Activated naive CD8-positive, alpha-beta T cell treated with anti-CD3 and anti-CD28 coated beads for 36 hours (primary cell): ENCODE results near the gene CYB561D1. TPM values are rescaled to one million over a fixed set of nuclear protein-coding genes. Genes with fewer than 3 reads are reported as not detected.

Source experiments
- DNase-seq: peaks from one replicate; pipeline ENCODE4 v3.0.0; 2021
- H3K27ac Mint-ChIP-seq: one replicate; pipeline ENCODE4 v1.8.0; 2022; ENCODE audit warnings: mild to moderate bottlenecking, moderate library complexity, mixed read lengths
- H3K27me3 Mint-ChIP-seq: one replicate; pipeline ENCODE4 v1.8.0; 2022; ENCODE audit warnings: mild to moderate bottlenecking, mixed read lengths
- H3K36me3 Mint-ChIP-seq: one replicate; pipeline ENCODE4 v1.8.0; 2021; ENCODE audit warnings: mild to moderate bottlenecking, mixed read lengths
- H3K4me1 Mint-ChIP-seq: one replicate; pipeline ENCODE4 v1.8.0; 2021; ENCODE audit warnings: mixed read lengths
- H3K4me3 Mint-ChIP-seq: one replicate; pipeline ENCODE4 v1.8.0; 2022; ENCODE audit warnings: mild to moderate bottlenecking, moderate library complexity, mixed read lengths
- H3K9me3 Mint-ChIP-seq: one replicate; pipeline ENCODE4 v1.8.0; 2022; ENCODE audit warnings: mixed read lengths
- total RNA-seq, 2 experiments: library from RNA; stranded (reverse); gene quantifications; one replicate each; pipeline ENCODE4 v1.2.3, GENCODE V29; 2021

CYB561D1 gene
- total RNA-seq, 2 experiments from 2014 or later = 6.3 to 8.1 TPM

DNA sequence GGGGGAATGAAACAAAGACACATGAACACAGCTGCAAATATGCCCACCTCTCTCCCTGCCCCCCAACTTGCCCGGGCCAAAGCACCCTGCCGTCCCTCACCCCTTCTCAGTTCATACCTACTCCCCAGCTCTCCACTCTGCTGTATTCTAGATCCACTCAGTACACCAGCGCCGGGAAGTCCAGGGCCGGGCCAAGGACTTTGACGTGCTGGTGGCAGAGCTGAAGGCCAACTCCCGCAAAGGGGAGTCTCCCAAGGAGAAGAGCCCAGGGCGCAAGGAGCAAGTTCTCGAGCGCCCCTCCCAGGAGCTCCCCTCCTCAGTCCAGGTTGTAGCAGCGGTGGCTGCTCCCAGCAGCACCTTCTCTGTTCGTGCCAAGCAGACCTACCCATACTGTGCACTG, 5.2 kb upstream of the CYB561D1 start:
- Mint-ChIP-seq H3K4me3 (no peak overlapping the region), H3K9me3 (no peaks in the 10 kb centered on the region), H3K4me1 (peaks cover 14% of the 10 kb centered on the region), H3K27ac (no peak overlapping the region), H3K36me3 (peaks cover 12% of the 10 kb centered on the region), H3K27me3 (no peaks in the 10 kb centered on the region)
- DNase-seq = no peak

DNA sequence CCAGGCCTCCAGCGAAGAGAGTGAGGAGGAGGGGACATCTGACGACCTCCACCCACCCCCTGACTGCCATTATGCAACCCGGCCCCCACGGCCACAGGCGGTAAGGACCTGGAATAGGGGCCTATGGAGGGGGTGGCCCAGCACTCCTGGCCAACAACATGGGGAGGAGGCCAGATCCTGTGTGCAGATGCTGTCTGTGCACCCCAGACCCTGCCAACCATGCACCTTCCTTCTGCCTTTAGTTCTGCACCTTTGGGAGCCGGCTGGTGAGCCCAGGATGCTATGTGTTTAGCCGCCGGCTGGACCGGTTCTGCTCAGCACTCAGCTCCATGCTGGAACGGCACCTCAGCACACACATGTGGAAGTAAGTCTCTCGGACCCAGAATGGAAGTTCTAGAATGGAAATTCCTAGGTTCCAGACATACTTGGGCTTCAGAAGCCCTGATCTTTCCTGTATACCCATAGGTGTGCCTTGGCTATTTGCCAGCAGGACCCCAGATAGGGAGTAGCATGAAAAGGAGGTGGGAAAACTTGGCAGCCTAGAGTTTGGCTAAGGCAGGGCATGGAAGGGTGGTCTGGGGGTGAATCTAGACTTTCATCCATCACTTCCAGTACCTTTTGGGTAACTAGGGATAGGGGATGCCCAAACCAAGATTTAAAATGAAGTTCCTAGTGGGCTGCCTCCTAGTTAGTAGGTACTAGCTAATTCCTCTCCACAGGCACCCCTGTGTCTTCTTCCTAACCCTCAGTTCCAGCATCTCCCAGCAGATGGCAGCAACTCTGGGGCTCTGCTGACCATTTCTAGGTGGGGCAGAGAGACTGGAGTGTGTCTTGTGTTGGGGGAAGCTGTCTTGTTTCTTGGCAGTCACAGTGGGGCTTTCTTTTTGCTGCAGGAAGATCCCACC, 3.6 kb upstream of the CYB561D1 start:
- H3K9me3 Mint-ChIP-seq = no peaks in the 10 kb centered on the region
- H3K36me3 Mint-ChIP-seq = peaks cover 6% of the 10 kb centered on the region

DNA sequence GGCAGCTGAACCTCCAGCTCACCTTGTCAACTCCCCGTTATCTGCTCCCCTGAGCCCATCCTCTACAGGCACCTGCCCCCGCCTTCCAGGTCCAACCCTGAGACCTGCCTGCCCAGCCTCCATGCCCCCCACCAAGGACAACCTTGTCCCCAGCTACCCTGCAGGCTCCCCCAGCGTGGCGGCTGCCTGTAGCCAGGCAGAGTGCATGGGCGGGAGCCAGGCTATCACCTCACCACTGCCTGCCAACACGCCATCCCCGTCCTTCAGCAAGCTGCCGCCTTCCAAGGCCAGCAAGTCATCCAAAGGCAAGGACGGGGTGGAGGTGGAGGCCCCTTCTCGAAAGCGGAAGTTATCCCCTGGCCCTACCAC, 3.0 kb upstream of the CYB561D1 start:
- Mint-ChIP-seq H3K27ac (no peak overlapping the region), H3K9me3 (no peaks in the 10 kb centered on the region), H3K4me3 (no peak overlapping the region)

More for the DNA sequence above, 3.6 kb upstream of the CYB561D1 start:
- H3K4me1 Mint-ChIP-seq = peaks cover 14% of the 10 kb centered on the region
- no peaks in the 10 kb centered on the region for H3K27me3 Mint-ChIP-seq
- no peak overlapping the region for H3K27ac Mint-ChIP-seq
- H3K4me3 Mint-ChIP-seq = no peak overlapping the region
- peak; percentile 63 for DNase-seq

DNA sequence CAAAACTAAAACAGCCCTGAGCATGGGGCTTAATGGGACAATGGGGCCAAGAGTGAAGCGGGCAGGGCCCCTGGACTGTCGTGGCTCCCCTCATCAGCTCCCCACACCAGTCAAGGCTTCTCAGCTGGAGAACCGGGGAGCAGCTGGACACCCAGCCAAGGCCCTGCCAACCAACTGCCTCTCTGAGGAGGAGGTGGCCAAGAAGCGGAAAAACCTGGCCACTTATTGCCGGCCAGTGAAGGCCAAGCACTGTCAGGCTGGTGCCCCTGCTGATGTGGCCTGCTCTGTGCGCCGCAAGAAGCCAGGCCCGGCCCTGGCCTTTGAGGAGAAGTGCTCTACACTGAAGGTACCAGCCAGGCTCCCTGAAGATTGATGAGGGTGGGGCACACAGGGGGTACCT, 2.5 kb upstream of the CYB561D1 start:
- H3K27me3 Mint-ChIP-seq = no peaks in the 10 kb centered on the region
- peaks cover 22% of the 10 kb centered on the region for H3K4me1 Mint-ChIP-seq
- no peak overlapping the region for H3K4me3 Mint-ChIP-seq
- H3K27ac Mint-ChIP-seq = no peak overlapping the region
- DNase-seq = no peak
- H3K36me3 Mint-ChIP-seq = peaks cover 6% of the 10 kb centered on the region
- no peaks in the 10 kb centered on the region for H3K9me3 Mint-ChIP-seq

More for the DNA sequence above, 3.0 kb upstream of the CYB561D1 start:
- no peak for DNase-seq
- peaks cover 6% of the 10 kb centered on the region for H3K36me3 Mint-ChIP-seq
- no peaks in the 10 kb centered on the region for H3K27me3 Mint-ChIP-seq
- peaks cover 18% of the 10 kb centered on the region for H3K4me1 Mint-ChIP-seq

DNA sequence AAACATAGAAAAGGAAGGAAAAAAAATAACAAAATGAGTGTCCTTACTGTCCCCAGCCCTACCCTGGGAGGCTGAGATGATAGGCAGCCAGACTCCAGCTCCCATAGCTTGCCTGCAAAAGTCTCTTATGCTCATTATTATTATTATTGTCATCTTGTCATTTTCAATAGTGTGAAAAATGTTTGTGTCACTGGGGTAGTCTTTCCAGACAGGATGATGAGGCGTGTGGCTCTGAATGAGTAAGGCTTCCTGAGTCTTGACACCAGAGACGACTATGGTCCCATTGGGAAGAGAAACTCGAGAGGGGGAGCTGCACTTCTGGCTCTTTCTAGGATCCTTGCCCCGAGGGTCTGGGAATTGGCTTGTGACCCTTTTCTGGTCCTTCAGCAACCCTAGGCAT, 1.1 kb upstream of the CYB561D1 start:
- Mint-ChIP-seq H3K9me3 (no peaks in the 10 kb centered on the region), H3K36me3 (peaks cover 2% of the 10 kb centered on the region), H3K4me1 (peaks cover 29% of the 10 kb centered on the region), H3K4me3 (no peak overlapping the region), H3K27me3 (no peaks in the 10 kb centered on the region), H3K27ac (no peak overlapping the region)
- DNase-seq = no peak

DNA sequence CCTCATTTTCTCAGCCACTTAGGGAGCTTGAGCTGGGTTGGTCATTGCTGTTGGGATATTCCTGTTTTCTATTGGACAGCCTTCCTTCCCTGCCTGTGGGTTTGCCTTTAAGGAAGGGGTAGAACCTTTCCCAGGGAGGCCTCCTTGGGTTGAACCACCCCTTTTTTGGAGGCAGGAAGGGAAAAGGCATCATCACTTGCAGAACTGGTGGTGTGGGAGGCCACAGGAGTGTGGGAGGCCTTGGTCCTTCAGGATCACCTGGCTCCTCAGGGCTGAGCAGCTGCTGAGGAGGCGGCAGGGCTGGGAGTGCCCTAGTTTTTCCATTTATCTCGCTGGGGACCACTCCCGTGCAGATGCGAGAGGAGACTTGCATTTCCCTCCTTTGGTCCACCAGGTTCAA, 667 bp upstream of the CYB561D1 start:
- no peak for DNase-seq
- Mint-ChIP-seq H3K9me3 (no peaks in the 10 kb centered on the region), H3K27me3 (no peaks in the 10 kb centered on the region), H3K4me1 (peaks cover 34% of the 10 kb centered on the region), H3K4me3 (peak overlapping the region; percentile 97), H3K27ac (no peak overlapping the region), H3K36me3 (no peaks in the 10 kb centered on the region)

DNA sequence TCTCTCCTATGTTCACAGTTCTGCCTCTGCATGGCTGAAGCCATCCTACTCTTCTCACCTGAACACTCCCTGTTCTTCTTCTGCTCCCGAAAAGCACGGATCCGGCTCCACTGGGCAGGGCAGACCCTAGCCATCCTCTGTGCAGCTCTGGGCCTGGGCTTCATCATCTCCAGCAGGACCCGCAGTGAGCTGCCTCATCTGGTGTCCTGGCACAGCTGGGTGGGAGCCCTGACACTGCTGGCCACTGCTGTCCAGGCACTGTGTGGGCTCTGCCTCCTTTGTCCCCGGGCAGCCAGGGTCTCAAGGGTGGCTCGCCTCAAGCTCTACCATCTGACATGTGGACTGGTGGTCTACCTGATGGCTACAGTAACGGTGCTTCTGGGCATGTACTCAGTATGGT, 1.8 kb downstream of the CYB561D1 start:
- H3K27ac Mint-ChIP-seq = no peak overlapping the region
- no peaks in the 10 kb centered on the region for H3K27me3 Mint-ChIP-seq
- no peak for DNase-seq
- H3K4me1 Mint-ChIP-seq = peaks cover 56% of the 10 kb centered on the region
- no peaks in the 10 kb centered on the region for H3K36me3 Mint-ChIP-seq
- H3K4me3 Mint-ChIP-seq = peak overlapping the region; percentile 97
- H3K9me3 Mint-ChIP-seq = no peaks in the 10 kb centered on the region

DNA sequence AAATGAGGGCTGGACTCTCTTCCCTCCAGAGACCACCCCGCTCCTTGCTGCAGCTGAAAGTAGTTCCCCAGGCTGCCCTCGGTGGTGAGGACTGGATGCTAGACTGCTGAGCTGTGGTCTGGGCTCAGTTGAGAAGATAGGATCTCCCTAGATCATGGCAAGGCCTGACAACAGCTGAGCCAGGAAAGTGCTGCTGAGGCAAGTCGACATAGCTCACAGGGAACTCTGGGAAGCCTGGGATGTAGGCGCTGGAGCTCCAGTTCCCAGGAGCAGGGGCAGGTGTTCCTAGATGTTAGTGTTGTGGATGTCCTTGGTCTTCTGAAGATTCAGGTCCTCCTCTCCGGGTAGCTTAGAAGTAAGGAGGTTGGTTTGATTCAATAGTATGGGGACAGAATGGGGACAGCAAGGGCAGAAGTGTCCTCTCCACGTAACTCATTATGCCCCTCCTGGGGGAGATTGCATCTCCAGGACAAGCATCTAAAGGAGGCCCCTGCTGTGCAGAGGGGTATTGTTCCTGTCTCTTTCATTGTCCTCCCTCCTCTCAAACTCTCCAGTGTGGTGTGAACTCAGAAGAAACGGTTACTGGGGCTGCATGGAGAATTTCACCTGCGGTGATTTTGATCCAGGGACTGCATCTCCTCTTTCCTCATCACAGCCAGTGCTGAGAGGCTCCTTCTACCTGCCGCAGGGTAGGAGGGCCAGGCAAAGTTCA, 3.7 kb downstream of the CYB561D1 start:
- Mint-ChIP-seq H3K4me3 (peak overlapping the region; percentile 48), H3K4me1 (peaks cover 74% of the 10 kb centered on the region), H3K9me3 (no peaks in the 10 kb centered on the region), H3K27ac (peak overlapping the region; percentile 58), H3K36me3 (peaks cover under 1% of the 10 kb centered on the region), H3K27me3 (no peaks in the 10 kb centered on the region)
- DNase-seq = no peak

DNA sequence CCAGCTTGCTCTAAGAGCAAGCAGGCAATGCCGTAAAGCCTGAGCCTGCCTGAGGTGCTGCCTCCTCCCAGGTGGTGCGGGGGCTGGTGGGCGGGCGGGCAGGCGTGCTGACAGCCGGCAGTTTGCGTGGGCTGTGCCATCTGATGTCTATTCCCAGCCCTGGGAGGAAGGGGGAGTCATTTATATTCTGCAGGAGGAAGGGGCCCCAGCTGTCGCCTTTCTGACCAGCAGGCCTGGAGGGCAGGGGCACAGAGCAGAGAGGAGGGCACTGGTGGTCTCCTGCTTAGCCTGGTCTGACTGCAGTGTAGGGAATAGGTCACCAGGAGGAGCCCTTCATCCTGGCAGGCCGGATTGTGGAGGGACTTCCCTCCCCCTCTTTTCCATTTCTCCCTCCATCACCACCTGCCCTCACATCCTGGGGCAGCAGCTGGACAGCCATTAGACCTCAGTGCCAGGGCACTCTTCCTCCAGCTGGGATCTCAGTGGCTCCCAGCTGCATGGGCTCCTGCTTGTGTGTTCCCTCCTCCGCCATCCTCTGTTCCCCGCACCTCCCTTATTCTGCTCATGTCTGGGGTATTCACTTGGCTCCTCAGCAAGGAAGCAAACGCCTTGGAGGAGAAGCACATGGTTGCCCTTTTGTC, 4.4 kb downstream of the CYB561D1 start:
- Mint-ChIP-seq H3K4me3 (peak overlapping the region; percentile 48), H3K4me1 (peaks cover 78% of the 10 kb centered on the region), H3K27me3 (no peaks in the 10 kb centered on the region), H3K36me3 (peaks cover 3% of the 10 kb centered on the region), H3K9me3 (no peaks in the 10 kb centered on the region), H3K27ac (peak overlapping the region; percentile 58)
- DNase-seq = peak; percentile 40

DNA sequence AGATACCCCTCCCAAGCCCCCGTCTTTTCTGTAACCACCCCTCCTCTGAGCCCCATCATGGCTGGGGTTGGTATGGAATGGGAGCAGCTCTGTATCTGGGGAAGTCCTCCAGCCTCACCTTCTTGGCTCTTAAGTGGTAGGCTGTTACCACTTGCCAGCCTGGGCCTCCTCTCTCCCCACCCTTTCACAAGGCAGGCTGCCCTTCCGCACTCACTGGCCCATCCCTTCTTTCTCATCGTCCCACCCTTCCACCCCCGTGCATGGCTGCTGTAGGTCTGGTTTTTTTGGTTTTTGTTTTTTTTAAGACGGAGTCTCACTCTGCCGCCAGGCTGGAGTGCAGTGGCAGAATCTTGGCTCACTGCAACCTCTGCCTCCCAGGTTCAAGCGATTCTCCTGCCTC, 5.2 kb downstream of the CYB561D1 start:
- H3K4me3 Mint-ChIP-seq = peak overlapping the region; percentile 16
- DNase-seq = peak; percentile 31
- H3K27me3 Mint-ChIP-seq = no peaks in the 10 kb centered on the region
- H3K9me3 Mint-ChIP-seq = no peaks in the 10 kb centered on the region
- peaks cover 83% of the 10 kb centered on the region for H3K4me1 Mint-ChIP-seq
- H3K36me3 Mint-ChIP-seq = peaks cover 3% of the 10 kb centered on the region
- H3K27ac Mint-ChIP-seq = peak overlapping the region; percentile 74

DNA sequence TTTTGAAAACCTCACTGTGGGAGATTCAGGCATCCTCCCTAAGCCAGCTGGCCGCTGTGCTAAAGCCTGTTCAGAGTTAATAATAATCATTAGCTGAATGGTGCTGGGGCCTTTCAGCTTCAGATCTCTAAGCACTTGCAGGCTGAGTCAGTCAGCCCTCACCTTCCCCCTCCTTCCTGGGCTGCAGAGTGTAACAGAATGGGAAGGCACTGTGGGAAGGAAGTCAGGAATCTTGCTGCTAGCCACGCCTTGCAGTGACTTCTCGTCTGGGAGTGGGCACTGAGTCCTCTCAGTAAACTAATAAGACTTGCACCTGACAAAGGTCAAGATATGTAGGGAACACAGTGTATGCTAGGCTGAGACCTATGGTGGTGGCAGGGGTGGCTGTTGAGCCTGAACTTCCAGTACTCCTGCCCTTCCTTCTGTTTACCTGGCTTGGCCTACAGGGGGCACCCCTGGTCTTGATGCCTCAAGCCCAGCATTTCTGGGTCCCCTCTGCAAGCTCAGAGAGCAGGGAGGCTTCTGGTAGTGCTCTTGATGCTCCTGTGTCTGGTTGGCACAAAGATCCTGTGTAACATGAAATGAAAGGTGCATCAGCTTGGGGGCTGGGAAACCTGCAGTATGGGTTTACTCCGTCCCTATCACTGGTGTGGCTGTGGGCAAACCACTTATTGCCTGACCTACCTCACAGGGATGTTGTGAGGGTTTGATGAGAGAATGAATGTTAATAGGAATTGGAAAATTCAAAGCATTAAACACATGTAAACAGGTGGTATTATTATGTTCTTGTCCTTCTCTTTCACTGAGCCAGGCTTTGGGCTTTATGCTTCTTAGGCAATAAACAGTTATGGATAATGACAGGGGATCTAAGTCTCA, 6.0 kb downstream of the CYB561D1 start:
- peak; percentile 64 for DNase-seq
- H3K27me3 Mint-ChIP-seq = no peaks in the 10 kb centered on the region
- H3K27ac Mint-ChIP-seq = peak overlapping the region; percentile 74
- peaks cover 86% of the 10 kb centered on the region for H3K4me1 Mint-ChIP-seq
- H3K36me3 Mint-ChIP-seq = peaks cover 3% of the 10 kb centered on the region
- no peaks in the 10 kb centered on the region for H3K9me3 Mint-ChIP-seq
- no peak overlapping the region for H3K4me3 Mint-ChIP-seq

DNA sequence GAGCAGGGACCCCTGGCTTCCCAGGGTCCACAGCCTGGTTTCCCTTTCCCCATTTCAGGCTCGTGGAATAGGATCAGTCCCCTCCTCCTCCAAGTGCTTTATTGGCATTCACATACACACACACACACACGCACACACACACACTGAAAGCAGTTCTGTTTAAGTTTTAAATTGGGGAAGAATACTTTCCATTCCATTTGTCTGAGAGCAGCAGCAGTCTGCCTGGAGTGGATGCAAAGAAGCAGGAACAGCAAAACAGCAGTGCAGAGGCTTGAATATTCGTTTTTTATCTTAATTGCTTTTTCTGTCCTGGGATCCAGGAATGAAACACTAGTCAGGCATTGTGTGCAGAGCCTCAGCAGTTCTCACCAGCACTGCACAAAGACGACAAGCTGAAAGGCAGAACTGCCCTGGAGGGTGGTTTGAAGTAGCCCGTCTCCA, 7.1 kb downstream of the CYB561D1 start:
- Mint-ChIP-seq H3K4me1 (peaks cover 87% of the 10 kb centered on the region), H3K27me3 (no peaks in the 10 kb centered on the region), H3K4me3 (no peak overlapping the region), H3K9me3 (no peaks in the 10 kb centered on the region), H3K27ac (peak overlapping the region; percentile 23), H3K36me3 (peaks cover 3% of the 10 kb centered on the region)
- DNase-seq = no peak

DNA sequence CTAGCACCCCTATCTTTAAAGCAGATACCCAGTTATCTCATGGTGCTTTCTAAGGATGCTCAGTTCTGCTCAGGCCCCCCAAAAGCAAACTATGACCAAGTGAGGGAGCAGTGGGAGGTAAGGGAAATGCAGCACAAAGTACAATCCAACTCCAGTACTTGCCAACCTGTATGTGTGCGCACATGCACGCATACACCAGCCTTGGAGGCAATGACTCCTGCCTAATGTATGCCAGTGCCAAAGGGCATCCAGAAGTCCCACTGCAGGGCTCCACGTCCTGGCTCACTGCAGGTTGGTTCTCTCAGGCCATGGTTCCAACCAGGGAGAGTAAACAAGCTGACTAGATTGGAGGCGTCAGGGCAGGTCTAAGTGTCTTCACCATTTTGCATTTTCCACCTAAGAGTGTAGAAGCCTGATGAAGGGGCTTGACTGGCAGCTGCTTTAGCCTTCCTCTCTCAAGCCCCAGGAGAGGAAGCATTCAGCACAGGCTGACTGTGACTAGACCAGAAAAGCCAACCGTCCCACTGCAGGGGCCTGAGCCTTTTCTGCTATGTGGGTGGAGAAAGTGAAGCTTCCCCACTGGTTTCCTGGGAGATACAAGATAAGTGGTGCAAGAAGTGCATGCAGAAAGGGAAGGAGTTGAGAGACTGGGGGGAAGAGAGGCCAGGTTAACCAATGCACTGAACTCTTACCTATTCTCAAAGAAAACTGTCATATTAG, 7.9 kb downstream of the CYB561D1 start:
- no peak for DNase-seq
- H3K9me3 Mint-ChIP-seq = no peaks in the 10 kb centered on the region
- H3K4me1 Mint-ChIP-seq = peaks cover 83% of the 10 kb centered on the region
- peaks cover 3% of the 10 kb centered on the region for H3K36me3 Mint-ChIP-seq
- H3K4me3 Mint-ChIP-seq = no peak overlapping the region
- H3K27me3 Mint-ChIP-seq = no peaks in the 10 kb centered on the region
- peak overlapping the region; percentile 50 for H3K27ac Mint-ChIP-seq

DNA sequence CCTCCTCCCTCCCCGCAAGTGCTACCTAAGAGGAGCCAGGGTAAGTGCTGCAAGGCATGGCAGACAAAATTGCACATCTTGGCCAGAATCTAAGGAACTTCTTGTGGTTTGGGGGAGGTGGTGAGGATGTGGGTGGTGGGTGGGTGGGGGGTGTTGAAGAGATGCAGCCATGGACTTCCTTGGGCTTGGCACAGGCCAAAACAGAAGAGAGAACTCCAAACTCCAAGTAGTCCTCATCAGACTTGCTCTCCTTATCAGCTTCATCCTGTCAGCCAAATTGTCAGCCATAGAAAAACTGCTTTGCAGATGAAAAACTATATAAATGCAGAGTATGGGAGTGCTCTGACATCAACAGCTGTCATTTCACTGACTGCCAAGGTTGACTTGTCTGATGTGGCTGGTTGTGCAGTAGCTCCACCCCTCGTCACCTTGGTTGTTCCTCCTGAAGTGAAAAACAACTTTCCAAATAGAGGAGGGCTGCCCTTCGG, 8.5 kb downstream of the CYB561D1 start:
- no peaks in the 10 kb centered on the region for H3K9me3 Mint-ChIP-seq
- H3K4me1 Mint-ChIP-seq = peaks cover 80% of the 10 kb centered on the region
- H3K4me3 Mint-ChIP-seq = peak overlapping the region; percentile 42
- peak overlapping the region; percentile 50 for H3K27ac Mint-ChIP-seq
- H3K27me3 Mint-ChIP-seq = no peaks in the 10 kb centered on the region
- peak; percentile 30 for DNase-seq
- H3K36me3 Mint-ChIP-seq = peaks cover 3% of the 10 kb centered on the region
